IMR-90 (cell line): Measurements from ENCODE around the gene NTMT1. TPM values are rescaled to one million over a fixed set of nuclear protein-coding genes. Genes with fewer than 3 reads are reported as not detected.

ENCODE experiments used
- ATAC-seq: fragments of 200-7000 bp; cut with Tn5 transposase; 2 replicates; pipeline ENCODE4 v1.9.1; 2020; ENCODE audit warnings: low read depth, mild to moderate bottlenecking, moderate library complexity
- BruUV-seq: library from RNA; stranded (reverse); fragments of 400-500 nt; replicated peaks from 2 replicates; lab custom pipeline; 2021; lab: Mats Ljungman, UMichigan
- CTCF ChIA-PET: fragments of 300-600 bp; formaldehyde crosslinking; extraction: SDS; loops from one replicate; lab custom pipeline; 2021; ENCODE audit warnings: antibody characterized with exemption; lab: Yijun Ruan, JAX
- POLR2A ChIA-PET: fragments of 300-600 bp; sonication (Branson Sonifier 250); formaldehyde crosslinking; loops from one replicate; lab custom pipeline; 2022; ENCODE audit warnings: antibody characterized with exemption; ENCODE audit not compliant: unreplicated experiment; lab: Charles Lee
- DNase-seq: peaks from one replicate; pipeline ENCODE4 v3.0.0; 2013
- H2AFZ ChIP-seq: replicated peaks from 2 replicates; pipeline ENCODE3; 2013; ENCODE audit warnings: low read length, mild to moderate bottlenecking; ENCODE audit not compliant: poor library complexity
- H2AK5ac ChIP-seq: 2 replicates; pipeline ENCODE4 v1.6.1; 2013; ENCODE audit warnings: low read depth, low read length, inconsistent platforms
- H2AK9ac ChIP-seq: replicated peaks from 2 replicates; pipeline ENCODE3; 2013; ENCODE audit warnings: mild to moderate bottlenecking, low read depth, low read length, moderate library complexity; ENCODE audit not compliant: poor library complexity
- H2BK120ac ChIP-seq: 2 replicates; pipeline ENCODE4 v1.6.1; 2013; ENCODE audit warnings: low read depth, low read length, inconsistent platforms
- H2BK15ac ChIP-seq: 3 replicates; pipeline ENCODE4 v1.6.1; 2013; ENCODE audit warnings: low read depth, low read length, inconsistent platforms
- H2BK20ac ChIP-seq: 2 replicates; pipeline ENCODE4 v1.6.1; 2013; ENCODE audit warnings: low read depth, mild to moderate bottlenecking, inconsistent platforms, low read length, moderate library complexity
- H2BK5ac ChIP-seq: 2 replicates; pipeline ENCODE4 v1.6.1; 2013; ENCODE audit warnings: mild to moderate bottlenecking, low read depth, low read length, inconsistent platforms; ENCODE audit not compliant: poor library complexity, severe bottlenecking
- H3K14ac ChIP-seq: replicated peaks from 2 replicates; pipeline ENCODE4 v1.6.1; 2013; ENCODE audit warnings: low read depth, low read length, inconsistent platforms
- H3K18ac ChIP-seq: 2 replicates; pipeline ENCODE4 v1.6.1; 2013; ENCODE audit warnings: low read depth, low read length, control low read depth
- H3K23ac ChIP-seq: 2 replicates; pipeline ENCODE4 v1.6.1; 2013; ENCODE audit warnings: low read depth, low read length, inconsistent platforms
- H3K27ac ChIP-seq: 2 replicates; pipeline ENCODE4 v1.5.1; 2013; ENCODE audit warnings: mild to moderate bottlenecking, control low read depth, low read length; ENCODE audit not compliant: insufficient read depth
- H3K27me3 ChIP-seq: 2 replicates; pipeline ENCODE4 v1.6.1; 2013; ENCODE audit warnings: low read length; ENCODE audit not compliant: control insufficient read depth, insufficient read depth
- H3K36me3 ChIP-seq: 2 replicates; pipeline ENCODE4 v1.6.1; 2013; ENCODE audit warnings: low read length, mixed read lengths; ENCODE audit not compliant: control insufficient read depth, insufficient read depth
- H3K4ac ChIP-seq: 2 replicates; pipeline ENCODE4 v1.6.1; 2013; ENCODE audit warnings: low read depth, low read length, inconsistent platforms
- H3K4me1 ChIP-seq: 2 replicates; pipeline ENCODE4 v1.6.1; 2013; ENCODE audit warnings: low read length, mixed read lengths; ENCODE audit not compliant: control insufficient read depth, insufficient read depth
- H3K4me2 ChIP-seq: 2 replicates; pipeline ENCODE4 v1.6.1; 2013; ENCODE audit warnings: low read depth, mild to moderate bottlenecking, control low read depth, low read length, moderate library complexity
- H3K4me3 ChIP-seq: 2 replicates; pipeline ENCODE4 v1.5.1; 2013; ENCODE audit warnings: low read depth, mild to moderate bottlenecking, control low read depth, low read length, moderate library complexity; ENCODE audit not compliant: insufficient read depth
- H3K56ac ChIP-seq: 2 replicates; pipeline ENCODE4 v1.6.1; 2013; ENCODE audit warnings: low read length, inconsistent platforms; ENCODE audit not compliant: insufficient read depth; ENCODE audit errors: extremely low read depth
- H3K79me1 ChIP-seq, 2 experiments: 2 replicates each; pipeline ENCODE4 v1.6.1; 2013; ENCODE audit warnings: low read length in 2 of 2, inconsistent platforms in 1 of 2, low read depth in 1 of 2
- H3K9ac ChIP-seq: 2 replicates; pipeline ENCODE4 v1.6.1; 2013; ENCODE audit warnings: low read depth, low read length, control low read depth
- H3K9me1 ChIP-seq: 2 replicates; pipeline ENCODE4 v1.6.1; 2013; ENCODE audit warnings: low read length, inconsistent platforms; ENCODE audit not compliant: insufficient read depth
- H3K9me3 ChIP-seq: 2 replicates; pipeline ENCODE4 v1.6.1; 2013; ENCODE audit warnings: low read length; ENCODE audit not compliant: control insufficient read depth, insufficient read depth
- H4K20me1 ChIP-seq: 2 replicates; pipeline ENCODE4 v1.6.1; 2013; ENCODE audit warnings: low read length, inconsistent platforms; ENCODE audit not compliant: insufficient read depth
- H4K5ac ChIP-seq: 2 replicates; pipeline ENCODE4 v1.6.1; 2013; ENCODE audit warnings: mild to moderate bottlenecking, low read depth, low read length, control low read depth
- H4K8ac ChIP-seq, 2 experiments: 2 replicates each; pipeline ENCODE4 v1.6.1; 2013; ENCODE audit warnings: low read depth in 2 of 2, low read length in 2 of 2, control low read depth in 1 of 2, inconsistent platforms in 1 of 2
- H4K91ac ChIP-seq: 2 replicates; pipeline ENCODE4 v1.6.1; 2013; ENCODE audit warnings: low read depth, low read length, inconsistent platforms; ENCODE audit not compliant: insufficient read depth
- BHLHE40 ChIP-seq: fragments of 150-350 bp; IDR thresholded peaks from 2 replicates; pipeline ENCODE4 v1.6.1; 2016; ENCODE audit warnings: mild to moderate bottlenecking, low read depth, low read length
- CEBPB ChIP-seq: IDR thresholded peaks from 2 replicates; pipeline ENCODE4 v1.6.1; 2012; ENCODE audit warnings: low read depth, low read length, improper control_type of control experiment
- CHD1 ChIP-seq: IDR thresholded peaks from 2 replicates; pipeline ENCODE4 v1.6.1; 2012; ENCODE audit warnings: low read depth, low read length, improper control_type of control experiment
- CTCF ChIP-seq: conservative IDR thresholded peaks from 2 replicates; pipeline ENCODE4 v1.5.1; 2012; ENCODE audit warnings: mild to moderate bottlenecking, low read depth, low read length, improper control_type of control experiment
- ELK1 ChIP-seq: fragments of 150-350 bp; IDR thresholded peaks from 2 replicates; pipeline ENCODE4 v1.6.1; 2016; ENCODE audit warnings: low read depth, mild to moderate bottlenecking, low read length, moderate library complexity, borderline replicate concordance
- FOS ChIP-seq: fragments of 150-350 bp; IDR thresholded peaks from 2 replicates; pipeline ENCODE4 v1.6.1; 2016; ENCODE audit warnings: low read depth, low read length
- MAFK ChIP-seq: IDR thresholded peaks from 2 replicates; pipeline ENCODE4 v1.6.1; 2012; ENCODE audit warnings: low read depth, low read length, improper control_type of control experiment
- MAZ ChIP-seq: IDR thresholded peaks from 2 replicates; pipeline ENCODE4 v1.6.1; 2012; ENCODE audit warnings: low read depth, mild to moderate bottlenecking, low read length, improper control_type of control experiment, moderate library complexity, borderline replicate concordance
- NFE2L2 ChIP-seq: fragments of 150-350 bp; IDR thresholded peaks from 2 replicates; pipeline ENCODE4 v1.6.1; 2016; ENCODE audit warnings: low read depth, mild to moderate bottlenecking, low read length
- POLR2A ChIP-seq: IDR thresholded peaks from 2 replicates; pipeline ENCODE4 v1.6.1; 2012; ENCODE audit warnings: mild to moderate bottlenecking, low read depth, low read length
- RAD21 ChIP-seq: IDR thresholded peaks from 2 replicates; pipeline ENCODE4 v1.6.1; 2012; ENCODE audit warnings: low read length, improper control_type of control experiment
- RCOR1 ChIP-seq: IDR thresholded peaks from 2 replicates; pipeline ENCODE4 v1.6.1; 2012; ENCODE audit warnings: mild to moderate bottlenecking, low read length, improper control_type of control experiment; ENCODE audit not compliant: insufficient replicate concordance
- RFX5 ChIP-seq: IDR thresholded peaks from 2 replicates; pipeline ENCODE4 v1.8.0; 2012; ENCODE audit warnings: low read depth, mild to moderate bottlenecking, low read length, moderate library complexity
- SMC3 ChIP-seq: fragments of 150-350 bp; IDR thresholded peaks from 2 replicates; pipeline ENCODE4 v1.6.1; 2016; ENCODE audit warnings: low read depth, mild to moderate bottlenecking, antibody characterized with exemption, low read length, moderate library complexity
- USF2 ChIP-seq: fragments of 150-350 bp; IDR thresholded peaks from 2 replicates; pipeline ENCODE4 v1.6.1; 2017; ENCODE audit warnings: mild to moderate bottlenecking, antibody characterized with exemption, low read length, low read depth
- WGBS, 2 experiments: methylation state at CpG; one replicate each; pipeline versions ENCODE4 v1.1.5 to v1.1.7; 2013; ENCODE audit warnings: missing lambda C conversion rate in 2 of 2; ENCODE audit not compliant: insufficient read length in 1 of 2; ENCODE audit errors: extremely low coverage in 2 of 2; 5-methylcytosine and 5-hydroxymethylcytosine counted together
- dilution Hi-C: fragments of 300-500 bp; cut with HindIII; formaldehyde crosslinking; loops from one replicate; pipeline ENCODE4 v1.14.3; 2018; ENCODE audit warnings: low sequenced_read_pairs; ENCODE audit not compliant: unreplicated experiment
- in situ Hi-C: fragments of 300-500 bp; cut with MboI; formaldehyde crosslinking; loops from 3 replicates; pipeline ENCODE4 v1.14.3; 2019; ENCODE audit warnings: low sequenced_read_pairs, inconsistent platforms, mixed read lengths
- intact Hi-C: fragments of 100-400 bp; cut with micrococcal nuclease; formaldehyde crosslinking; loops from 2 replicates; pipeline ENCODE4 v1.10.0; 2022
- polyA plus RNA-seq, 3 experiments: library from polyadenylated mRNA; depleted of rRNA; stranded (reverse); fragments of >200 nt; gene quantifications; 2 replicates each; pipeline ENCODE4 v1.2.3, GENCODE V29; 2012; ENCODE audit warnings: low replicate concordance in 1 of 3
- total RNA-seq: library from RNA; depleted of rRNA; stranded (reverse); fragments of >200 nt; gene quantifications from 2 replicates; pipeline ENCODE4 v1.2.3, GENCODE V29; 2012

The NTMT1 gene
- total and polyA plus RNA-seq, 2 of the 4 experiments (the other 2 are of a cell fraction), result 68.1 to 88.1 TPM

GRCh38 chr9:129654554-129655040 is 28.6 kb downstream of the NTMT1 start:
- H2BK20ac ChIP-seq, result no peak overlapping the region
- H3K14ac ChIP-seq, result no peak overlapping the region
- no CpG with 5 or more reads among the region's 20 CpGs for WGBS, 2 experiments
- no peak for ATAC-seq
- no peak overlapping the region for H3K4me2 ChIP-seq
- peak overlapping the region; percentile 19; the same call in 1 of the 2 replicates for H3K4ac ChIP-seq
- H3K79me1 ChIP-seq, result peaks cover 0 to 12% of the 10 kb centered on the region in 2 experiments; a peak in 1 of 4 replicates
- no peak overlapping the region for H4K5ac ChIP-seq
- H4K91ac ChIP-seq, result 0 out of 2 replicates have a peak overlapping the region, but pooled peaks have one; percentile 21
- H2BK120ac ChIP-seq, result no peak overlapping the region
- no peak overlapping the region for H3K4me3 ChIP-seq
- H3K27ac ChIP-seq, result no peak overlapping the region
- peaks cover 7% of the 10 kb centered on the region; the same call in 1 of the 2 replicates for H3K9me1 ChIP-seq
- H3K27me3 ChIP-seq, result no peaks in the 10 kb centered on the region
- H4K8ac ChIP-seq, result no peak overlapping the region
- intact Hi-C loops (no loop called here), dilution Hi-C loops (no loop called here), in situ Hi-C loops (loop anchor here (5.0 kb wide), 1 partner anchor 128 kb away; no protein-coding TSS in a partner anchor)
- H2AK9ac ChIP-seq, result no peak overlapping the region
- H3K9ac ChIP-seq, result no peak overlapping the region
- no peak for DNase-seq
- no peaks in the 10 kb centered on the region; the same call in 1 of the 2 replicates for H4K20me1 ChIP-seq
- TF ChIP-seq NFE2L2 (no peak), RAD21 (no peak), CTCF (no peak), FOS (no peak), ELK1 (no peak), USF2 (no peak), MAFK (no peak), RCOR1 (no peak), MAZ (no peak), SMC3 (no peak), BHLHE40 (no peak), CEBPB (no peak), RFX5 (no peak), CHD1 (no peak), POLR2A (no peak)
- no peak overlapping the region for H3K23ac ChIP-seq
- H3K4me1 ChIP-seq, result peaks cover 20% of the 10 kb centered on the region
- peak overlapping the region; percentile 95; the same call in 1 of the 2 replicates for H2AK5ac ChIP-seq
- no peak overlapping the region for H3K18ac ChIP-seq
- POLR2A ChIA-PET, result no interaction called here
- no TSS peak for BruUV-seq
- H3K9me3 ChIP-seq, result no peaks in the 10 kb centered on the region
- CTCF ChIA-PET, result interaction anchor here (0.6 kb wide), 1 partner anchor 12 kb away, joined by 5 read pairs; no protein-coding TSS in a partner anchor
- H3K56ac ChIP-seq, result no peak overlapping the region
- no peaks in the 10 kb centered on the region for H3K36me3 ChIP-seq
- H2AFZ ChIP-seq, result no peak overlapping the region
- no peak overlapping the region for H2BK5ac ChIP-seq
- no peak overlapping the region for H2BK15ac ChIP-seq
